CD14-positive monocyte (primary cell): ENCODE measurements around the gene CTSS. TPM values are rescaled to one million over a fixed set of nuclear protein-coding genes. Genes with fewer than 3 reads are reported as not detected.

ENCODE experiments used
- DNase-seq, 3 donors: peaks; one replicate each; pipeline ENCODE4 v3.0.0-alpha.2; 2011 to 2022
- H2AFZ ChIP-seq: 2 replicates; pipeline ENCODE4 v1.6.0; 2012; ENCODE audit warnings: mild to moderate bottlenecking, low read depth, low read length, inconsistent platforms; ENCODE audit not compliant: insufficient read depth, poor library complexity, severe bottlenecking
- H3K27ac ChIP-seq, 2 donors: 1 replicate in 1 of 2; 2 replicates in 1 of 2; pipeline ENCODE4 v1.5.1; 2012 to 2013; ENCODE audit warnings: low read length in 2 of 2, control low read depth in 1 of 2, inconsistent platforms in 1 of 2, low read depth in 1 of 2, mild to moderate bottlenecking in 1 of 2
- H3K27me3 ChIP-seq, 2 donors: one replicate each; pipeline versions ENCODE4 v1.6.0 to v1.6.1; 2011 to 2013; ENCODE audit warnings: low read length in 2 of 2; ENCODE audit not compliant: control insufficient read depth in 2 of 2, insufficient read depth in 2 of 2
- H3K36me3 ChIP-seq, 2 donors: replicated peaks in 1 of 2; 1 replicate in 1 of 2; 2 replicates in 1 of 2; pipeline versions ENCODE4 v1.5.1 to v1.6.1; 2012 to 2013; ENCODE audit warnings: low read length in 2 of 2, control low read depth in 1 of 2, inconsistent platforms in 1 of 2, mild to moderate bottlenecking in 1 of 2; ENCODE audit not compliant: insufficient read depth in 2 of 2, control insufficient read depth in 1 of 2
- H3K4me1 ChIP-seq, 2 donors: 1 replicate in 1 of 2; 2 replicates in 1 of 2; pipeline versions ENCODE4 v1.5.1 to v1.6.1; 2012 to 2013; ENCODE audit warnings: low read length in 2 of 2, control low read depth in 1 of 2, inconsistent platforms in 1 of 2, mild to moderate bottlenecking in 1 of 2, moderate library complexity in 1 of 2; ENCODE audit not compliant: insufficient read depth in 2 of 2, control insufficient read depth in 1 of 2
- H3K4me2 ChIP-seq: replicated peaks from 2 replicates; pipeline ENCODE3; 2012; ENCODE audit warnings: low read length, moderate library complexity, mild to moderate bottlenecking; ENCODE audit not compliant: poor library complexity, severe bottlenecking; ENCODE audit errors: extremely low read depth
- H3K4me3 ChIP-seq, 3 experiments: fragments of 200-600 bp in 1 of 3; sonication (generic) in 1 of 3; replicated peaks in 1 of 3; 1 replicate in 2 of 3; 2 replicates in 1 of 3; pipeline ENCODE4 v1.5.1; 2011 to 2013; ENCODE audit warnings: low read length in 3 of 3, mild to moderate bottlenecking in 3 of 3, control low read depth in 2 of 3, low read depth in 2 of 3, inconsistent platforms in 1 of 3, moderate library complexity in 1 of 3
- H3K79me2 ChIP-seq: 2 replicates; pipeline ENCODE4 v1.6.0; 2012; ENCODE audit warnings: mild to moderate bottlenecking, control low read depth, inconsistent platforms, low read length, moderate library complexity; ENCODE audit not compliant: insufficient read depth
- H3K9ac ChIP-seq: 2 replicates; pipeline ENCODE4 v1.6.0; 2017; ENCODE audit warnings: low read length, mild to moderate bottlenecking; ENCODE audit not compliant: insufficient read depth, poor library complexity, severe bottlenecking
- H3K9me3 ChIP-seq, 2 donors: replicated peaks in 1 of 2; 1 replicate in 1 of 2; 2 replicates in 1 of 2; pipeline versions ENCODE4 v1.5.1 to v1.6.1; 2012 to 2013; ENCODE audit warnings: low read length in 2 of 2, control low read depth in 1 of 2; ENCODE audit not compliant: control insufficient read depth in 1 of 2, insufficient read depth in 1 of 2
- H4K20me1 ChIP-seq: 2 replicates; pipeline ENCODE4 v1.6.0; 2012; ENCODE audit warnings: mild to moderate bottlenecking, low read length, control low read depth, moderate library complexity; ENCODE audit not compliant: insufficient read depth
- H3K27ac Mint-ChIP-seq, 7 donors: one replicate each; pipeline ENCODE4 v1.8.0; 2020; ENCODE audit warnings: mild to moderate bottlenecking in 7 of 7, mixed read lengths in 7 of 7, moderate library complexity in 6 of 7, inconsistent platforms in 2 of 7
- H3K27me3 Mint-ChIP-seq, 3 donors: one replicate each; pipeline ENCODE4 v1.8.0; 2021 to 2022; ENCODE audit warnings: low read depth in 3 of 3, mild to moderate bottlenecking in 3 of 3, mixed read lengths in 3 of 3, moderate library complexity in 3 of 3, inconsistent platforms in 1 of 3
- H3K36me3 Mint-ChIP-seq, 2 donors: one replicate each; pipeline ENCODE4 v1.8.0; 2020; ENCODE audit warnings: mixed read lengths in 2 of 2, inconsistent platforms in 1 of 2, mild to moderate bottlenecking in 1 of 2
- H3K4me1 Mint-ChIP-seq: one replicate; pipeline ENCODE4 v1.8.0; 2020; ENCODE audit warnings: mild to moderate bottlenecking, mixed read lengths
- H3K4me3 Mint-ChIP-seq, 2 donors: one replicate each; pipeline ENCODE4 v1.8.0; 2020; ENCODE audit warnings: mild to moderate bottlenecking in 2 of 2, mixed read lengths in 2 of 2, moderate library complexity in 1 of 2
- H3K9me3 Mint-ChIP-seq, 7 donors: one replicate each; pipeline ENCODE4 v1.8.0; 2020 to 2022; ENCODE audit warnings: mixed read lengths in 7 of 7, mild to moderate bottlenecking in 6 of 7, moderate library complexity in 6 of 7, inconsistent platforms in 2 of 7
- WGBS: methylation state at CpG from one replicate; pipeline ENCODE4 v1.1.5; 2013; ENCODE audit warnings: missing lambda C conversion rate; ENCODE audit not compliant: insufficient coverage; 5-methylcytosine and 5-hydroxymethylcytosine counted together
- intact Hi-C, 2 donors: fragments of 100-400 bp; cut with micrococcal nuclease; formaldehyde crosslinking; loops; one replicate each; pipeline versions ENCODE4 v1.15.0 to v1.15.1; 2023
- polyA plus RNA-seq, 3 donors: library from polyadenylated mRNA; depleted of rRNA in 1 of 3; unstranded in 2 of 3; stranded (reverse) in 1 of 3; fragments of 300-500 nt in 2 of 3; fragments of >200 nt in 1 of 3; fragmentation: Illumina TruSeq in 2 of 3; gene quantifications; 1 replicate in 2 of 3; 2 replicates in 1 of 3; pipeline ENCODE4 v1.2.3, GENCODE V29; 2012 to 2021
- TF ChIP-seq, protein P1 (sequence below): fragments of 200-600 bp; IDR thresholded peaks from one replicate; pipeline ENCODE4 v1.8.0; 2022; ENCODE audit warnings: antibody characterized with exemption, mild to moderate bottlenecking

Gene CTSS
- polyA plus RNA-seq, 3 donors: 2,349 to 6,327 (median 5,201) TPM

- H3K9ac ChIP-seq: no peak overlapping the region
- H3K4me3 ChIP-seq: no peak overlapping the region
- Mint-ChIP-seq H3K27ac (no peak overlapping the region), H3K36me3 (peaks cover 8 to 20% of the 10 kb centered on the region in 2 donors), H3K4me1 (no peaks in the 10 kb centered on the region), H3K27me3 (no peaks in the 10 kb centered on the region), H3K9me3 (no peaks in the 10 kb centered on the region), H3K4me3 (no peak overlapping the region)
- TF ChIP-seq, protein P1, sequence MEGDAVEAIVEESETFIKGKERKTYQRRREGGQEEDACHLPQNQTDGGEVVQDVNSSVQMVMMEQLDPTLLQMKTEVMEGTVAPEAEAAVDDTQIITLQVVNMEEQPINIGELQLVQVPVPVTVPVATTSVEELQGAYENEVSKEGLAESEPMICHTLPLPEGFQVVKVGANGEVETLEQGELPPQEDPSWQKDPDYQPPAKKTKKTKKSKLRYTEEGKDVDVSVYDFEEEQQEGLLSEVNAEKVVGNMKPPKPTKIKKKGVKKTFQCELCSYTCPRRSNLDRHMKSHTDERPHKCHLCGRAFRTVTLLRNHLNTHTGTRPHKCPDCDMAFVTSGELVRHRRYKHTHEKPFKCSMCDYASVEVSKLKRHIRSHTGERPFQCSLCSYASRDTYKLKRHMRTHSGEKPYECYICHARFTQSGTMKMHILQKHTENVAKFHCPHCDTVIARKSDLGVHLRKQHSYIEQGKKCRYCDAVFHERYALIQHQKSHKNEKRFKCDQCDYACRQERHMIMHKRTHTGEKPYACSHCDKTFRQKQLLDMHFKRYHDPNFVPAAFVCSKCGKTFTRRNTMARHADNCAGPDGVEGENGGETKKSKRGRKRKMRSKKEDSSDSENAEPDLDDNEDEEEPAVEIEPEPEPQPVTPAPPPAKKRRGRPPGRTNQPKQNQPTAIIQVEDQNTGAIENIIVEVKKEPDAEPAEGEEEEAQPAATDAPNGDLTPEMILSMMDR: no peak
- no peak overlapping the region for H3K27ac ChIP-seq
- DNase-seq: no peak
- peaks cover 0 to 24% of the 10 kb centered on the region in 2 donors for H3K36me3 ChIP-seq
- no CpG with 5 or more reads among the region's 2 CpGs for WGBS
- no peaks in the 10 kb centered on the region for H3K79me2 ChIP-seq
- no peaks in the 10 kb centered on the region for H4K20me1 ChIP-seq
- no peak overlapping the region for H2AFZ ChIP-seq
- H3K27me3 ChIP-seq: no peaks in the 10 kb centered on the region
- H3K4me2 ChIP-seq: no peak overlapping the region
- no peaks in the 10 kb centered on the region for H3K9me3 ChIP-seq
- intact Hi-C loops: no loop called here
- H3K4me1 ChIP-seq: no peaks in the 10 kb centered on the region
Observed at GRCh38 chr1:150708595-150708994, 57.0 kb downstream of the CTSS start.

GRCh38 chr1:150706091-150706490 is 59.5 kb downstream of the CTSS start:
- Histone ChIP-seq H3K36me3 (peaks cover 0 to 33% of the 10 kb centered on the region in 2 donors), H4K20me1 (no peaks in the 10 kb centered on the region), H2AFZ (no peak overlapping the region), H3K79me2 (no peaks in the 10 kb centered on the region), H3K9ac (no peak overlapping the region), H3K4me2 (no peak overlapping the region), H3K4me1 (no peaks in the 10 kb centered on the region), H3K9me3 (no peaks in the 10 kb centered on the region), H3K27ac (no peak overlapping the region), H3K27me3 (no peaks in the 10 kb centered on the region), H3K4me3 (no peak overlapping the region)
- Mint-ChIP-seq H3K27ac (no peak overlapping the region), H3K4me1 (no peaks in the 10 kb centered on the region), H3K36me3 (peaks cover 15 to 35% of the 10 kb centered on the region in 2 donors), H3K9me3 (no peaks in the 10 kb centered on the region), H3K4me3 (no peak overlapping the region), H3K27me3 (peaks cover 0 to 1% (median 0%) of the 10 kb centered on the region in 3 donors)
- TF ChIP-seq, protein P1: no peak
- WGBS: no CpG with 5 or more reads among the region's 1 CpG
- no peak for DNase-seq
- intact Hi-C loops: no loop called here
